HAP-1 (cell line): ENCODE data around the gene CACNA2D2.

ENCODE experiments used
- DNase-seq, 2 experiments: peaks; one replicate each; pipeline ENCODE4 v3.0.0-alpha.2; 2016 to 2020; ENCODE audit warnings: low spot score in 2 of 2
- H3K27me3 ChIP-seq: fragments of 250-450 bp; sonication (Bioruptor Pico); 2 replicates; pipeline ENCODE4 v1.5.1; 2020; ENCODE audit warnings: low read depth, mild to moderate bottlenecking, moderate library complexity
- H3K36me3 ChIP-seq: fragments of 250-450 bp; sonication (Bioruptor Pico); replicated peaks from 2 replicates; pipeline ENCODE4 v1.5.1; 2020; ENCODE audit warnings: mild to moderate bottlenecking
- H3K4me1 ChIP-seq: fragments of 250-450 bp; sonication (Bioruptor Pico); 2 replicates; pipeline ENCODE4 v1.5.1; 2020; ENCODE audit warnings: mild to moderate bottlenecking
- H3K4me3 ChIP-seq: fragments of 250-450 bp; sonication (Bioruptor Pico); 2 replicates; pipeline ENCODE4 v1.5.1; 2020; ENCODE audit warnings: mild to moderate bottlenecking, moderate library complexity
- H3K9me3 ChIP-seq: fragments of 250-450 bp; sonication (Bioruptor Pico); 2 replicates; pipeline ENCODE4 v1.5.1; 2020; ENCODE audit warnings: mild to moderate bottlenecking, moderate library complexity
- in situ Hi-C: fragments of 300-500 bp; cut with MboI; formaldehyde crosslinking; loops from 3 replicates; pipeline ENCODE4 v1.14.3; 2020; ENCODE audit warnings: low sequenced_read_pairs, inconsistent platforms, mixed read lengths

CACNA2D2 gene

GRCh38 chr3:50430191-50430590 lies 73.2 kb downstream of the CACNA2D2 start:
- in situ Hi-C loops: no loop called here
- H3K36me3 ChIP-seq: no peaks in the 10 kb centered on the region
- H3K4me3 ChIP-seq: no peak overlapping the region
- H3K9me3 ChIP-seq: no peaks in the 10 kb centered on the region
- peaks cover 7% of the 10 kb centered on the region for H3K4me1 ChIP-seq
- H3K27me3 ChIP-seq: no peaks in the 10 kb centered on the region
- no peak for DNase-seq

- Histone ChIP-seq H3K36me3 (no peaks in the 10 kb centered on the region), H3K4me1 (peaks cover 7% of the 10 kb centered on the region), H3K27me3 (no peaks in the 10 kb centered on the region), H3K9me3 (no peaks in the 10 kb centered on the region), H3K4me3 (no peak overlapping the region)
- DNase-seq: no peak
- in situ Hi-C loops: no loop called here
Measured at GRCh38 chr3:50428007-50428633, 75.3 kb downstream of the CACNA2D2 start.

- in situ Hi-C loops: no loop called here
- peaks cover 7% of the 10 kb centered on the region for H3K4me1 ChIP-seq
- no peaks in the 10 kb centered on the region for H3K36me3 ChIP-seq
- DNase-seq: no peak
- no peaks in the 10 kb centered on the region for H3K27me3 ChIP-seq
- H3K9me3 ChIP-seq: no peaks in the 10 kb centered on the region
- H3K4me3 ChIP-seq: no peak overlapping the region
Measured at GRCh38 chr3:50427217-50427616, 76.2 kb downstream of the CACNA2D2 start.

- Histone ChIP-seq H3K36me3 (no peaks in the 10 kb centered on the region), H3K4me3 (no peak overlapping the region), H3K4me1 (peaks cover 3% of the 10 kb centered on the region), H3K9me3 (no peaks in the 10 kb centered on the region), H3K27me3 (no peaks in the 10 kb centered on the region)
- in situ Hi-C loops: no loop called here
- no peak for DNase-seq
Measured at GRCh38 chr3:50425911-50426310, 77.5 kb downstream of the CACNA2D2 start.

- DNase-seq: no peak
- H3K4me1 ChIP-seq: no peaks in the 10 kb centered on the region
- H3K36me3 ChIP-seq: no peaks in the 10 kb centered on the region
- H3K9me3 ChIP-seq: no peaks in the 10 kb centered on the region
- in situ Hi-C loops: no loop called here
- H3K27me3 ChIP-seq: no peaks in the 10 kb centered on the region
- H3K4me3 ChIP-seq: no peak overlapping the region
Measured at GRCh38 chr3:50423543-50423942, 79.9 kb downstream of the CACNA2D2 start.

GRCh38 chr3:50422153-50422552 lies 81.3 kb downstream of the CACNA2D2 start:
- in situ Hi-C loops: no loop called here
- Histone ChIP-seq H3K36me3 (no peaks in the 10 kb centered on the region), H3K4me3 (no peak overlapping the region), H3K4me1 (no peaks in the 10 kb centered on the region), H3K9me3 (no peaks in the 10 kb centered on the region), H3K27me3 (no peaks in the 10 kb centered on the region)
- DNase-seq: no peak

GRCh38 chr3:50419595-50420370 lies 83.7 kb downstream of the CACNA2D2 start:
- H3K27me3 ChIP-seq: no peaks in the 10 kb centered on the region
- in situ Hi-C loops: no loop called here
- H3K36me3 ChIP-seq: no peaks in the 10 kb centered on the region
- no peak for DNase-seq
- H3K4me3 ChIP-seq: no peak overlapping the region
- H3K4me1 ChIP-seq: no peaks in the 10 kb centered on the region
- no peaks in the 10 kb centered on the region for H3K9me3 ChIP-seq

GRCh38 chr3:50418850-50419249 lies 84.6 kb downstream of the CACNA2D2 start:
- no peak for DNase-seq
- Histone ChIP-seq H3K4me3 (no peak overlapping the region), H3K27me3 (no peaks in the 10 kb centered on the region), H3K9me3 (no peaks in the 10 kb centered on the region), H3K36me3 (no peaks in the 10 kb centered on the region), H3K4me1 (no peaks in the 10 kb centered on the region)
- in situ Hi-C loops: no loop called here

- in situ Hi-C loops: no loop called here
- H3K27me3 ChIP-seq: no peaks in the 10 kb centered on the region
- no peaks in the 10 kb centered on the region for H3K9me3 ChIP-seq
- DNase-seq: no peak
- no peaks in the 10 kb centered on the region for H3K36me3 ChIP-seq
- no peak overlapping the region for H3K4me3 ChIP-seq
- no peaks in the 10 kb centered on the region for H3K4me1 ChIP-seq
Measured at GRCh38 chr3:50417637-50418033, 85.8 kb downstream of the CACNA2D2 start.

- Histone ChIP-seq H3K36me3 (no peaks in the 10 kb centered on the region), H3K4me1 (no peaks in the 10 kb centered on the region), H3K9me3 (no peaks in the 10 kb centered on the region), H3K27me3 (no peaks in the 10 kb centered on the region), H3K4me3 (no peak overlapping the region)
- in situ Hi-C loops: no loop called here
- no peak for DNase-seq
Measured at GRCh38 chr3:50416736-50417636, 86.4 kb downstream of the CACNA2D2 start.

GRCh38 chr3:50415816-50416215 lies 87.6 kb downstream of the CACNA2D2 start:
- H3K27me3 ChIP-seq: no peaks in the 10 kb centered on the region
- H3K36me3 ChIP-seq: no peaks in the 10 kb centered on the region
- no peaks in the 10 kb centered on the region for H3K4me1 ChIP-seq
- no peaks in the 10 kb centered on the region for H3K9me3 ChIP-seq
- DNase-seq: no peak
- in situ Hi-C loops: no loop called here
- H3K4me3 ChIP-seq: no peak overlapping the region

GRCh38 chr3:50415061-50415460 lies 88.4 kb downstream of the CACNA2D2 start:
- no peak for DNase-seq
- in situ Hi-C loops: no loop called here
- H3K4me3 ChIP-seq: no peak overlapping the region
- H3K9me3 ChIP-seq: no peaks in the 10 kb centered on the region
- no peaks in the 10 kb centered on the region for H3K36me3 ChIP-seq
- H3K27me3 ChIP-seq: no peaks in the 10 kb centered on the region
- no peaks in the 10 kb centered on the region for H3K4me1 ChIP-seq

GRCh38 chr3:50414616-50415015 lies 88.8 kb downstream of the CACNA2D2 start:
- H3K36me3 ChIP-seq: no peaks in the 10 kb centered on the region
- in situ Hi-C loops: no loop called here
- no peak overlapping the region for H3K4me3 ChIP-seq
- DNase-seq: no peak
- no peaks in the 10 kb centered on the region for H3K27me3 ChIP-seq
- H3K4me1 ChIP-seq: no peaks in the 10 kb centered on the region
- no peaks in the 10 kb centered on the region for H3K9me3 ChIP-seq

GRCh38 chr3:50412231-50412754 lies 91.1 kb downstream of the CACNA2D2 start:
- Histone ChIP-seq H3K27me3 (no peaks in the 10 kb centered on the region), H3K9me3 (no peaks in the 10 kb centered on the region), H3K36me3 (no peaks in the 10 kb centered on the region), H3K4me3 (no peak overlapping the region), H3K4me1 (no peaks in the 10 kb centered on the region)
- no peak for DNase-seq
- in situ Hi-C loops: no loop called here
